SK-N-SH (cell line): ENCODE data around the gene IL6R. TPM values are rescaled to one million over a fixed set of nuclear protein-coding genes. Genes with fewer than 3 reads are reported as not detected.

Experiments used
- CTCF ChIA-PET: fragments of 300-600, 350-600 bp; formaldehyde crosslinking; extraction: SDS; loops from one replicate; lab custom pipeline; 2021; lab: Yijun Ruan, JAX
- POLR2A ChIA-PET: fragments of 350-600 bp; sonication (Branson Sonifier 250); formaldehyde crosslinking; extraction: SDS; loops from one replicate; lab custom pipeline; 2020; ENCODE audit warnings: antibody characterized with exemption, inconsistent platforms; lab: Yijun Ruan, JAX
- DNase-seq: peaks from one replicate; pipeline ENCODE4 v3.0.0; 2012
- H2AFZ ChIP-seq: fragments of 200-600 bp; sonication (generic); 2 replicates; pipeline ENCODE4 v1.8.1; 2016; ENCODE audit warnings: antibody characterized with exemption, mild to moderate bottlenecking, low read depth
- H3F3A ChIP-seq: fragments of 200-600 bp; sonication (generic); replicated peaks from 2 replicates; pipeline ENCODE3; 2016; ENCODE audit warnings: antibody characterized with exemption, mild to moderate bottlenecking; ENCODE audit not compliant: insufficient read depth
- H3K27ac ChIP-seq, 2 experiments: fragments of 200-500 bp in 1 of 2; fragments of 200-600 bp in 1 of 2; sonication (Bioruptor generic) in 1 of 2; sonication (generic), shearing (Covaris generic) in 1 of 2; 2 replicates each; pipeline versions ENCODE4 v1.5.1 to v1.6.1; 2014 to 2016; ENCODE audit warnings: low read depth in 2 of 2, inconsistent platforms in 1 of 2, low read length in 1 of 2, mild to moderate bottlenecking in 1 of 2, mixed read lengths in 1 of 2
- H3K27me3 ChIP-seq: fragments of 200-600 bp; sonication (generic), shearing (Covaris generic); 2 replicates; pipeline ENCODE4 v1.6.1; 2016; ENCODE audit warnings: mixed run types; ENCODE audit not compliant: insufficient read depth
- H3K36me3 ChIP-seq, 2 experiments: fragments of 200-500 bp in 1 of 2; fragments of 200-600 bp in 1 of 2; sonication (Bioruptor generic) in 1 of 2; sonication (generic) in 1 of 2; replicated peaks in 1 of 2; 2 replicates each; pipeline versions ENCODE3 to v1.5.1; 2014 to 2016; ENCODE audit warnings: low read length in 1 of 2, mild to moderate bottlenecking in 1 of 2; ENCODE audit not compliant: insufficient read depth in 2 of 2, control insufficient read depth in 1 of 2
- H3K4me1 ChIP-seq, 2 experiments: fragments of 200-500 bp in 1 of 2; fragments of 200-600 bp in 1 of 2; sonication (Bioruptor generic) in 1 of 2; sonication (generic), shearing (Covaris generic) in 1 of 2; 2 replicates each; pipeline versions ENCODE4 v1.5.1 to v1.6.1; 2014 to 2016; ENCODE audit warnings: low read depth in 1 of 2, low read length in 1 of 2, mixed run types in 1 of 2; ENCODE audit not compliant: insufficient read depth in 2 of 2, control insufficient read depth in 1 of 2
- H3K4me2 ChIP-seq: fragments of 200-600 bp; sonication (generic), shearing (Covaris generic); 2 replicates; pipeline ENCODE4 v1.6.1; 2017; ENCODE audit warnings: mixed run types
- H3K4me3 ChIP-seq, 2 experiments: fragments of 200-500 bp in 1 of 2; fragments of 200-600 bp in 1 of 2; sonication (Bioruptor generic) in 1 of 2; sonication (generic), shearing (Covaris generic) in 1 of 2; 2 replicates each; pipeline versions ENCODE4 v1.5.1 to v1.8.1; 2014 to 2016; ENCODE audit warnings: low read depth in 2 of 2, inconsistent platforms in 1 of 2, low read length in 1 of 2, mild to moderate bottlenecking in 1 of 2, mixed read lengths in 1 of 2, moderate library complexity in 1 of 2
- H3K79me2 ChIP-seq: fragments of 200-600 bp; sonication (generic); 2 replicates; pipeline ENCODE4 v1.8.1; 2017; ENCODE audit warnings: mild to moderate bottlenecking; ENCODE audit not compliant: insufficient read depth
- H3K9ac ChIP-seq: fragments of 200-600 bp; sonication (generic); 2 replicates; pipeline ENCODE4 v1.6.1; 2017; ENCODE audit warnings: mixed run types
- H3K9me2 ChIP-seq: fragments of 200-600 bp; sonication (generic); 2 replicates; pipeline ENCODE4 v1.6.1; 2017; ENCODE audit warnings: mixed run types
- H3K9me3 ChIP-seq: fragments of 200-600 bp; sonication (generic); 2 replicates; pipeline ENCODE4 v1.6.1; 2017; ENCODE audit warnings: mixed run types, mild to moderate bottlenecking, moderate library complexity
- H4K20me1 ChIP-seq: fragments of 200-600 bp; sonication (generic); 2 replicates; pipeline ENCODE4 v1.6.1; 2017; ENCODE audit warnings: mild to moderate bottlenecking, mixed run types; ENCODE audit not compliant: insufficient read depth
- CHD2 ChIP-seq: fragments of 150-350 bp; IDR thresholded peaks from 2 replicates; pipeline ENCODE4 v1.6.1; 2018; ENCODE audit warnings: low read length; ENCODE audit not compliant: partially characterized antibody
- ELF1 ChIP-seq: IDR thresholded peaks from 2 replicates; pipeline ENCODE4 v1.4.0; 2012
- EZH2phosphoT487 ChIP-seq: fragments of 200-600 bp; sonication (generic); IDR thresholded peaks from 2 replicates; pipeline ENCODE4 v1.6.1; 2017; ENCODE audit warnings: low read depth, mixed run types, mild to moderate bottlenecking, antibody characterized with exemption, moderate library complexity, borderline replicate concordance
- FOXJ3 ChIP-seq: sonication (generic); formaldehyde crosslinking; IDR thresholded peaks from 2 replicates; pipeline ENCODE4 v1.5.1; 2020; ENCODE audit warnings: mild to moderate bottlenecking, missing genetic modification reagents
- JUND ChIP-seq: IDR thresholded peaks from 2 replicates; pipeline ENCODE4 v1.4.0; 2012
- MEF2A ChIP-seq: IDR thresholded peaks from 2 replicates; pipeline ENCODE4 v1.4.0; 2012; ENCODE audit warnings: low read depth, borderline replicate concordance
- MXI1 ChIP-seq: IDR thresholded peaks from 2 replicates; pipeline ENCODE4 v1.6.1; 2012; ENCODE audit warnings: mild to moderate bottlenecking, low read depth, low read length, improper control_type of control experiment
- NFIC ChIP-seq: IDR thresholded peaks from 2 replicates; pipeline ENCODE4 v1.4.0; 2012; ENCODE audit warnings: borderline replicate concordance
- RAD21 ChIP-seq: IDR thresholded peaks from 2 replicates; pipeline ENCODE4 v1.6.1; 2012; ENCODE audit warnings: mild to moderate bottlenecking, low read length
- RFX5 ChIP-seq: IDR thresholded peaks from 2 replicates; pipeline ENCODE4 v1.6.1; 2012; ENCODE audit warnings: mild to moderate bottlenecking, improper control_type of control experiment, low read length
- RXRA ChIP-seq: IDR thresholded peaks from 2 replicates; pipeline ENCODE4 v1.4.0; 2012; ENCODE audit warnings: low read depth, mild to moderate bottlenecking, borderline replicate concordance
- TAF1 ChIP-seq: IDR thresholded peaks from 2 replicates; pipeline ENCODE4 v1.6.1; 2012; ENCODE audit warnings: low read depth, mild to moderate bottlenecking, low read length, moderate library complexity, borderline replicate concordance
- TEAD4 ChIP-seq: IDR thresholded peaks from 2 replicates; pipeline ENCODE4 v1.4.0; 2012; ENCODE audit warnings: mild to moderate bottlenecking, borderline replicate concordance; ENCODE audit not compliant: insufficient read depth
- YY1 ChIP-seq: IDR thresholded peaks from 2 replicates; pipeline ENCODE4 v1.4.0; 2012; ENCODE audit warnings: low read depth, mild to moderate bottlenecking
- WGBS: methylation state at CpG from one replicate; pipeline ENCODE4 v1.1.6; 2017; ENCODE audit warnings: low lambda C conversion rate; 5-methylcytosine and 5-hydroxymethylcytosine counted together
- polyA plus RNA-seq, 3 experiments: library from polyadenylated mRNA; depleted of rRNA; stranded (reverse); fragments of >200 nt; gene quantifications; 2 replicates each; pipeline ENCODE4 v1.2.3, GENCODE V29; 2012
- TF ChIP-seq, protein P1 (sequence below): IDR thresholded peaks from 2 replicates; pipeline ENCODE4 v1.4.0; 2012; ENCODE audit warnings: low read depth
- TF ChIP-seq, protein P2 (sequence below): fragments of 150-350 bp; IDR thresholded peaks from 2 replicates; pipeline ENCODE4 v1.6.1; 2016; ENCODE audit warnings: mild to moderate bottlenecking, low read depth, low read length
- TF ChIP-seq, protein P3 (sequence below): IDR thresholded peaks from 2 replicates; pipeline ENCODE4 v1.4.0; 2012; ENCODE audit warnings: low read depth, borderline replicate concordance
- TF ChIP-seq, protein P4 (sequence below): fragments of 150-350 bp; IDR thresholded peaks from 2 replicates; pipeline ENCODE4 v1.6.1; 2017; ENCODE audit warnings: antibody characterized with exemption, low read length, low read depth, borderline replicate concordance
- TF ChIP-seq, protein P5 (sequence below): IDR thresholded peaks from 2 replicates; pipeline ENCODE4 v1.6.1; 2012; ENCODE audit warnings: mild to moderate bottlenecking, low read depth, low read length, moderate library complexity

IL6R gene
- polyA plus RNA-seq, 1 of the 3 experiments (the other 2 are of a cell fraction): 2.8 TPM

DNA sequence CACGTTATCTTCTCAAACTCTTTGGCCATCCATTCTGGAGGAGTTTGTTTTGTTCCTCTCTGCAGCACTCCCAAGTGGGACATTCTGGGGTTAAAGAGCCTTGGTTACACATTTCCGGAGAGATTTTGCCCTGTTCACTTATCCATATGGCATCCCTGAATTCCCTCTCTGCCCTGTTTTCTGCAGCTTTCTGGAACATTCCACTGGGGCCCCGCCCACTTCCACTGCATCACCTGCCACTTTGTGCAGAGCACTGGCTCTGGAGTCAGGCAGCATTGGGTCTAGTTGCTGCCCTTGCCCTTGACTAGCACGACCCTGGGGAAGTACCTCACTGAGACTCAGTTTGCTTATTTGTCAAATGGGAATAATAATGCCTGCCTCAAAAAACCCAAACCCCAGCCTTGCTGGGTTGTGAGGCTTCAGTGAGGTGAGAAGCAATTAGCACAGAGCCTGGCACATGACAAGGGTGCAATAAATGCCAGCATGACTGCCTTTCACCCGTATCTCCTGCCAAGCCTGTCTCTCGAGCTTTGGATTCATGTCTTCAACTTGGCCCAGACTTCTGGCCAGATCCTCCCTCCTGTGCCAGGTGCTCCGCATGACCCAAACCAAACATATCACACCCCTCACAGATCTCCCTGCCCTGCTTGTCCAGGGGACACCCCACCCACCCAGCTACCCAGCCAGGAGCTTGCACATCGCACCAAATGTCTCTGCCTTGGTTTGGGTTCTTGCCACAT is 38.3 kb downstream of the IL6R start:
- no peaks in the 10 kb centered on the region for H3F3A ChIP-seq
- no peak overlapping the region for H3K4me3 ChIP-seq
- H3K9me3 ChIP-seq: no peaks in the 10 kb centered on the region
- no peak overlapping the region for H3K27ac ChIP-seq
- H2AFZ ChIP-seq: no peak overlapping the region
- H4K20me1 ChIP-seq: no peaks in the 10 kb centered on the region
- no peak overlapping the region for H3K4me2 ChIP-seq
- DNase-seq: no peak
- peaks cover 4 to 33% of the 10 kb centered on the region in 2 experiments; a peak in 3 of 4 replicates for H3K4me1 ChIP-seq
- H3K9me2 ChIP-seq: no peaks in the 10 kb centered on the region
- no peaks in the 10 kb centered on the region for H3K79me2 ChIP-seq
- H3K36me3 ChIP-seq: no peaks in the 10 kb centered on the region
- H3K27me3 ChIP-seq: no peaks in the 10 kb centered on the region
- H3K9ac ChIP-seq: no peak overlapping the region
- ChIA-PET CTCF (interaction anchor here (1.2 to 1.4 kb wide), 2 partner anchors 12 to 17 kb away, joined by 3 read pairs; no protein-coding TSS in a partner anchor), POLR2A (no interaction called here)
- TF ChIP-seq RXRA: no peak
- TF ChIP-seq RFX5: no peak
- no peak for TF ChIP-seq MXI1
- no peak for TF ChIP-seq FOXJ3 (CRISPR knock-in tag)
- TF ChIP-seq YY1: no peak
- TF ChIP-seq, protein P1, sequence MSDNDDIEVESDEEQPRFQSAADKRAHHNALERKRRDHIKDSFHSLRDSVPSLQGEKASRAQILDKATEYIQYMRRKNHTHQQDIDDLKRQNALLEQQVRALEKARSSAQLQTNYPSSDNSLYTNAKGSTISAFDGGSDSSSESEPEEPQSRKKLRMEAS: no peak
- TF ChIP-seq TEAD4: no peak
- TF ChIP-seq, protein P2, sequence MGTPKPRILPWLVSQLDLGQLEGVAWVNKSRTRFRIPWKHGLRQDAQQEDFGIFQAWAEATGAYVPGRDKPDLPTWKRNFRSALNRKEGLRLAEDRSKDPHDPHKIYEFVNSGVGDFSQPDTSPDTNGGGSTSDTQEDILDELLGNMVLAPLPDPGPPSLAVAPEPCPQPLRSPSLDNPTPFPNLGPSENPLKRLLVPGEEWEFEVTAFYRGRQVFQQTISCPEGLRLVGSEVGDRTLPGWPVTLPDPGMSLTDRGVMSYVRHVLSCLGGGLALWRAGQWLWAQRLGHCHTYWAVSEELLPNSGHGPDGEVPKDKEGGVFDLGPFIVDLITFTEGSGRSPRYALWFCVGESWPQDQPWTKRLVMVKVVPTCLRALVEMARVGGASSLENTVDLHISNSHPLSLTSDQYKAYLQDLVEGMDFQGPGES: no peak
- no peak for TF ChIP-seq CHD2
- no peak for TF ChIP-seq TAF1
- no peak for TF ChIP-seq NFIC
- WGBS: 89% methylated on average over 7 of the region's 8 CpGs

DNA sequence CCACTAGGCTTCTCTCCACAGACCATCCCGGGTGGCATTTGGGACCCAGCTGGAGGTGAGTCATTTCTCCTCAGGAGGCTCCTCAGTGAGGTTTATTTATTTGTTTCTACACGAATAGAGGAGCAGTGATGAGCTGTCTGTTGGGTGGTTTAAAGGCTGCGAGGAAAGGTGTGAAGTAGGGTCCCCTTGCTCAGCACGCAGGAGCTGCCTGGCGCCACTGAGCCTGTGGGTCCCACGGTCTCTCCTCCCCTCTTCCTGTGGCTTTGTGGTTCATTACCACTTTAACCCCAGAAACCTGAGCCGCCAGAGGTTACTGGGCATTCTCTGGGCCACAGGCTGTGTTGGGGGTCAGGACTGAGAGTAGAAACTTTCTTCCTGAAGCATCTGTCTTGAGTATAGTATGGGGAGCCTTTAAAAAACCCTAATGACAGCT is 39.9 kb downstream of the IL6R start:
- Histone ChIP-seq H3K36me3 (no peaks in the 10 kb centered on the region), H3K9ac (no peak overlapping the region), H3K27ac (no peak overlapping the region), H3K9me2 (no peaks in the 10 kb centered on the region), H3K79me2 (no peaks in the 10 kb centered on the region), H3F3A (no peaks in the 10 kb centered on the region), H3K4me2 (peak overlapping the region; percentile 21; the same call in 1 of the 2 replicates), H3K4me1 (peaks cover 4 to 33% of the 10 kb centered on the region in 2 experiments; a peak in 3 of 4 replicates), H3K4me3 (no peak overlapping the region), H3K27me3 (no peaks in the 10 kb centered on the region), H2AFZ (no peak overlapping the region), H4K20me1 (no peaks in the 10 kb centered on the region), H3K9me3 (no peaks in the 10 kb centered on the region)
- ChIA-PET POLR2A (no interaction called here), CTCF (interaction anchor here (1.4 kb wide), 1 partner anchor 19 kb away, joined by 3 read pairs; no protein-coding TSS in a partner anchor)
- 56% methylated on average over 6 of the region's 7 CpGs for WGBS
- DNase-seq: no peak
- TF ChIP-seq RXRA: no peak
- TF ChIP-seq JUND: peak; percentile 66
- TF ChIP-seq RAD21: no peak
- TF ChIP-seq ELF1: no peak
- TF ChIP-seq, protein P2: no peak
- TF ChIP-seq, protein P3, sequence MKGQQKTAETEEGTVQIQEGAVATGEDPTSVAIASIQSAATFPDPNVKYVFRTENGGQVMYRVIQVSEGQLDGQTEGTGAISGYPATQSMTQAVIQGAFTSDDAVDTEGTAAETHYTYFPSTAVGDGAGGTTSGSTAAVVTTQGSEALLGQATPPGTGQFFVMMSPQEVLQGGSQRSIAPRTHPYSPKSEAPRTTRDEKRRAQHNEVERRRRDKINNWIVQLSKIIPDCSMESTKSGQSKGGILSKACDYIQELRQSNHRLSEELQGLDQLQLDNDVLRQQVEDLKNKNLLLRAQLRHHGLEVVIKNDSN: no peak
- TF ChIP-seq EZH2phosphoT487: no peak
- TF ChIP-seq, protein P4, sequence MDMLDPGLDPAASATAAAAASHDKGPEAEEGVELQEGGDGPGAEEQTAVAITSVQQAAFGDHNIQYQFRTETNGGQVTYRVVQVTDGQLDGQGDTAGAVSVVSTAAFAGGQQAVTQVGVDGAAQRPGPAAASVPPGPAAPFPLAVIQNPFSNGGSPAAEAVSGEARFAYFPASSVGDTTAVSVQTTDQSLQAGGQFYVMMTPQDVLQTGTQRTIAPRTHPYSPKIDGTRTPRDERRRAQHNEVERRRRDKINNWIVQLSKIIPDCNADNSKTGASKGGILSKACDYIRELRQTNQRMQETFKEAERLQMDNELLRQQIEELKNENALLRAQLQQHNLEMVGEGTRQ: no peak
- TF ChIP-seq MEF2A: no peak
- TF ChIP-seq, protein P5, sequence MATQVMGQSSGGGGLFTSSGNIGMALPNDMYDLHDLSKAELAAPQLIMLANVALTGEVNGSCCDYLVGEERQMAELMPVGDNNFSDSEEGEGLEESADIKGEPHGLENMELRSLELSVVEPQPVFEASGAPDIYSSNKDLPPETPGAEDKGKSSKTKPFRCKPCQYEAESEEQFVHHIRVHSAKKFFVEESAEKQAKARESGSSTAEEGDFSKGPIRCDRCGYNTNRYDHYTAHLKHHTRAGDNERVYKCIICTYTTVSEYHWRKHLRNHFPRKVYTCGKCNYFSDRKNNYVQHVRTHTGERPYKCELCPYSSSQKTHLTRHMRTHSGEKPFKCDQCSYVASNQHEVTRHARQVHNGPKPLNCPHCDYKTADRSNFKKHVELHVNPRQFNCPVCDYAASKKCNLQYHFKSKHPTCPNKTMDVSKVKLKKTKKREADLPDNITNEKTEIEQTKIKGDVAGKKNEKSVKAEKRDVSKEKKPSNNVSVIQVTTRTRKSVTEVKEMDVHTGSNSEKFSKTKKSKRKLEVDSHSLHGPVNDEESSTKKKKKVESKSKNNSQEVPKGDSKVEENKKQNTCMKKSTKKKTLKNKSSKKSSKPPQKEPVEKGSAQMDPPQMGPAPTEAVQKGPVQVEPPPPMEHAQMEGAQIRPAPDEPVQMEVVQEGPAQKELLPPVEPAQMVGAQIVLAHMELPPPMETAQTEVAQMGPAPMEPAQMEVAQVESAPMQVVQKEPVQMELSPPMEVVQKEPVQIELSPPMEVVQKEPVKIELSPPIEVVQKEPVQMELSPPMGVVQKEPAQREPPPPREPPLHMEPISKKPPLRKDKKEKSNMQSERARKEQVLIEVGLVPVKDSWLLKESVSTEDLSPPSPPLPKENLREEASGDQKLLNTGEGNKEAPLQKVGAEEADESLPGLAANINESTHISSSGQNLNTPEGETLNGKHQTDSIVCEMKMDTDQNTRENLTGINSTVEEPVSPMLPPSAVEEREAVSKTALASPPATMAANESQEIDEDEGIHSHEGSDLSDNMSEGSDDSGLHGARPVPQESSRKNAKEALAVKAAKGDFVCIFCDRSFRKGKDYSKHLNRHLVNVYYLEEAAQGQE: no peak
